Endodermal cell (in vitro differentiated cells): ENCODE results near the gene CPLANE1. TPM values are rescaled to one million over a fixed set of nuclear protein-coding genes. Genes with fewer than 3 reads are reported as not detected.

Source experiments
- DNase-seq: peaks from one replicate; pipeline ENCODE4 v3.0.0-alpha.2; 2017
- H3K27ac ChIP-seq: 2 replicates; pipeline ENCODE4 v1.5.1; 2013; ENCODE audit warnings: mild to moderate bottlenecking, low read depth, low read length, moderate library complexity
- H3K27me3 ChIP-seq: 2 replicates; pipeline ENCODE4 v1.6.1; 2013; ENCODE audit warnings: mild to moderate bottlenecking, low read length, moderate library complexity; ENCODE audit not compliant: insufficient read depth, control insufficient read depth, poor library complexity, severe bottlenecking
- H3K36me3 ChIP-seq: 2 replicates; pipeline ENCODE4 v1.7.0; 2013; ENCODE audit warnings: mild to moderate bottlenecking, low read length, moderate library complexity; ENCODE audit not compliant: control insufficient read depth, insufficient read depth
- H3K4me1 ChIP-seq: one replicate; pipeline ENCODE4 v1.7.0; 2013; ENCODE audit warnings: low read length; ENCODE audit not compliant: control insufficient read depth, insufficient read depth
- H3K4me3 ChIP-seq: 2 replicates; pipeline ENCODE4 v1.5.1; 2013; ENCODE audit warnings: mild to moderate bottlenecking, low read length, moderate library complexity
- H3K9ac ChIP-seq: 2 replicates; pipeline ENCODE4 v1.6.1; 2013; ENCODE audit warnings: mild to moderate bottlenecking, low read length, moderate library complexity; ENCODE audit not compliant: poor library complexity, severe bottlenecking; ENCODE audit errors: extremely low read depth
- H3K9me3 ChIP-seq: 2 replicates; pipeline ENCODE4 v1.6.1; 2013; ENCODE audit warnings: mild to moderate bottlenecking, low read length, moderate library complexity; ENCODE audit not compliant: control insufficient read depth
- H3K27ac Mint-ChIP-seq: 2 replicates; pipeline ENCODE4 v1.8.0; 2020; ENCODE audit warnings: mixed read lengths
- H3K27me3 Mint-ChIP-seq: 2 replicates; pipeline ENCODE4 v1.8.0; 2021; ENCODE audit warnings: mild to moderate bottlenecking, mixed read lengths; ENCODE audit not compliant: insufficient read depth
- H3K36me3 Mint-ChIP-seq: 2 replicates; pipeline ENCODE4 v1.8.0; 2020; ENCODE audit warnings: low read depth, mixed read lengths
- H3K4me1 Mint-ChIP-seq: 2 replicates; pipeline ENCODE4 v1.8.0; 2020; ENCODE audit warnings: mixed read lengths
- H3K4me3 Mint-ChIP-seq: 2 replicates; pipeline ENCODE4 v1.8.0; 2020; ENCODE audit warnings: mild to moderate bottlenecking, moderate library complexity, mixed read lengths
- H3K9me3 Mint-ChIP-seq: 2 replicates; pipeline ENCODE4 v1.8.0; 2020; ENCODE audit warnings: mild to moderate bottlenecking, mixed read lengths
- CTCF ChIP-seq: fragments of 200-600 bp; sonication (generic); conservative IDR thresholded peaks from 2 replicates; pipeline ENCODE4 v1.5.0; 2021; ENCODE audit warnings: antibody characterized with exemption, mild to moderate bottlenecking
- WGBS, 2 experiments: methylation state at CpG; one replicate each; pipeline versions ENCODE4 v1.1.5 to v1.1.7; 2013; ENCODE audit warnings: missing lambda C conversion rate in 2 of 2, mixed read lengths in 1 of 2; ENCODE audit not compliant: insufficient coverage in 1 of 2, insufficient read length in 1 of 2; 5-methylcytosine and 5-hydroxymethylcytosine counted together
- total RNA-seq, 2 donors: library from RNA; stranded (reverse); fragmentation: NEBNext Ultra II Directional in 1 of 2; extraction: Animal tissue kit (Norgen Biotek cat#: 25700) in 1 of 2; gene quantifications; 2 replicates in 1 of 2; 3 replicates in 1 of 2; pipeline ENCODE4 v1.2.1, GENCODE V29; 2021

The CPLANE1 gene
- total RNA-seq, 2 donors from 2014 or later, result 17.2 to 22.8 TPM

GRCh38 chr5:37120270-37120669 is 128.9 kb downstream of the CPLANE1 start:
- no peaks in the 10 kb centered on the region for H3K4me1 Mint-ChIP-seq
- no peak for DNase-seq
- Histone ChIP-seq H3K27ac (no peak overlapping the region), H3K4me3 (no peak overlapping the region), H3K9ac (no peak overlapping the region), H3K36me3 (peaks cover 75% of the 10 kb centered on the region), H3K27me3 (no peaks in the 10 kb centered on the region), H3K4me1 (no peaks in the 10 kb centered on the region), H3K9me3 (peaks cover 5% of the 10 kb centered on the region)
- H3K27me3 Mint-ChIP-seq, result no peaks in the 10 kb centered on the region
- no peak for TF ChIP-seq CTCF
- 94 to 97% methylated on average over 3 to 5 of the region's 5 CpGs for WGBS, 2 experiments
- H3K4me3 Mint-ChIP-seq, result no peak overlapping the region
- peaks cover 57% of the 10 kb centered on the region for H3K36me3 Mint-ChIP-seq
- H3K27ac Mint-ChIP-seq, result no peak overlapping the region
- peaks cover 2% of the 10 kb centered on the region for H3K9me3 Mint-ChIP-seq

- no peak for DNase-seq
- Mint-ChIP-seq H3K27ac (no peak overlapping the region), H3K4me3 (no peak overlapping the region), H3K4me1 (no peaks in the 10 kb centered on the region), H3K36me3 (peaks cover 71% of the 10 kb centered on the region), H3K9me3 (peaks cover 2% of the 10 kb centered on the region), H3K27me3 (no peaks in the 10 kb centered on the region)
- H3K27ac ChIP-seq, result no peak overlapping the region
- peaks cover 89% of the 10 kb centered on the region for H3K36me3 ChIP-seq
- H3K4me3 ChIP-seq, result no peak overlapping the region
- H3K9me3 ChIP-seq, result peaks cover 12% of the 10 kb centered on the region
- WGBS, 2 experiments, result 80 to 92% methylated on average over 5 to 6 of the region's 6 CpGs
- no peaks in the 10 kb centered on the region for H3K27me3 ChIP-seq
- no peaks in the 10 kb centered on the region for H3K4me1 ChIP-seq
- no peak overlapping the region for H3K9ac ChIP-seq
- TF ChIP-seq CTCF, result no peak
These were observed 132.8 kb downstream of the CPLANE1 start for GRCh38 chr5:37116359-37116758.

GRCh38 chr5:37112383-37112991 is 136.7 kb downstream of the CPLANE1 start:
- H3K9me3 ChIP-seq, result peaks cover 12% of the 10 kb centered on the region
- Mint-ChIP-seq H3K27ac (no peak overlapping the region), H3K9me3 (peaks cover 2% of the 10 kb centered on the region), H3K4me3 (no peak overlapping the region), H3K27me3 (peaks cover 2% of the 10 kb centered on the region), H3K36me3 (peaks cover 60% of the 10 kb centered on the region), H3K4me1 (no peaks in the 10 kb centered on the region)
- no peaks in the 10 kb centered on the region for H3K27me3 ChIP-seq
- no peak overlapping the region for H3K27ac ChIP-seq
- no peaks in the 10 kb centered on the region for H3K4me1 ChIP-seq
- 98 to 100% methylated on average over 1 to 3 of the region's 3 CpGs for WGBS, 2 experiments
- DNase-seq, result no peak
- no peak for TF ChIP-seq CTCF
- peaks cover 76% of the 10 kb centered on the region for H3K36me3 ChIP-seq
- no peak overlapping the region for H3K9ac ChIP-seq
- H3K4me3 ChIP-seq, result no peak overlapping the region
